ENCODE data around the gene ZNFX1. TPM values are rescaled to one million over a fixed set of nuclear protein-coding genes. Genes with fewer than 3 reads are reported as not detected.

Gene ZNFX1
- total and polyA plus RNA-seq, 2 experiments from 2014 or later, result 10.0 to 13.9 TPM

DNA sequence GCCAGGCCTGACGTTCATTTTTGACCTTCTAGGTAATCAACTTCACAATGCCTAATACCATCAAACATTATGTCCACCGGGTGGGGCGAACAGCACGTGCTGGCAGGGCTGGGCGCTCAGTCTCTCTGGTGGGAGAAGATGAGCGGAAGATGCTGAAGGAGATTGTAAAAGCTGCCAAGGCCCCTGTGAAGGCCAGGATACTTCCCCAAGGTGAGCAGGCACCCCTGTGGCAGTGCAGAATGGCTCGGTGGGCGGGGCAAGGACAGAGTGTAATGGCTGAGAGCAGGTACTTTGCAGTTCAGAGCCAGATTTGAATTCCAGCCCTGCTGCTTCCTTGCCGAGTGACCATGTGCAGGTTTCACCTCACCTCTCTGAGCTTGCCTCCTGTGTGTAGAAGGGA lies 41.6 kb downstream of the ZNFX1 start:
- DNase-seq (ENCODE audit: low spot score), result no peak
- H3K27me3 ChIP-seq, result no peaks in the 10 kb centered on the region
- no peak overlapping the region for H2AFZ ChIP-seq
- TF ChIP-seq EZH2phosphoT487 (IDR thresholded peaks at IDR 0.05; ENCODE audit: low read depth, severe bottlenecking, unreplicated experiment), result no peak
- TF ChIP-seq, protein P1, sequence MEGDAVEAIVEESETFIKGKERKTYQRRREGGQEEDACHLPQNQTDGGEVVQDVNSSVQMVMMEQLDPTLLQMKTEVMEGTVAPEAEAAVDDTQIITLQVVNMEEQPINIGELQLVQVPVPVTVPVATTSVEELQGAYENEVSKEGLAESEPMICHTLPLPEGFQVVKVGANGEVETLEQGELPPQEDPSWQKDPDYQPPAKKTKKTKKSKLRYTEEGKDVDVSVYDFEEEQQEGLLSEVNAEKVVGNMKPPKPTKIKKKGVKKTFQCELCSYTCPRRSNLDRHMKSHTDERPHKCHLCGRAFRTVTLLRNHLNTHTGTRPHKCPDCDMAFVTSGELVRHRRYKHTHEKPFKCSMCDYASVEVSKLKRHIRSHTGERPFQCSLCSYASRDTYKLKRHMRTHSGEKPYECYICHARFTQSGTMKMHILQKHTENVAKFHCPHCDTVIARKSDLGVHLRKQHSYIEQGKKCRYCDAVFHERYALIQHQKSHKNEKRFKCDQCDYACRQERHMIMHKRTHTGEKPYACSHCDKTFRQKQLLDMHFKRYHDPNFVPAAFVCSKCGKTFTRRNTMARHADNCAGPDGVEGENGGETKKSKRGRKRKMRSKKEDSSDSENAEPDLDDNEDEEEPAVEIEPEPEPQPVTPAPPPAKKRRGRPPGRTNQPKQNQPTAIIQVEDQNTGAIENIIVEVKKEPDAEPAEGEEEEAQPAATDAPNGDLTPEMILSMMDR (IDR thresholded peaks at IDR 0.05; ENCODE audit: poor library complexity), result no peak
- TF ChIP-seq EZH2 (IDR thresholded peaks at IDR 0.05; ENCODE audit: borderline replicate concordance), result no peak
- no peak overlapping the region for H3K4me3 ChIP-seq
- no peaks in the 10 kb centered on the region for H3K79me2 ChIP-seq
- 97% methylated on average over 9 of the region's 9 CpGs for WGBS (ENCODE audit: low lambda C conversion rate, missing lambda C conversion rate)
- no peak overlapping the region for H3K4me2 ChIP-seq
- H3K27ac ChIP-seq, result no peak overlapping the region
- no peaks in the 10 kb centered on the region for H4K20me1 ChIP-seq (ENCODE audit: insufficient read depth, poor library complexity, severe bottlenecking)
- H3K9me2 ChIP-seq (replicated peaks; ENCODE audit: insufficient read depth), result no peaks in the 10 kb centered on the region
- no peaks in the 10 kb centered on the region for H3K4me1 ChIP-seq (ENCODE audit: insufficient read depth)
- H3K9me3 ChIP-seq (ENCODE audit: low read depth), result no peaks in the 10 kb centered on the region
- no peaks in the 10 kb centered on the region for H3K36me3 ChIP-seq (replicated peaks; ENCODE audit: insufficient read depth, low read depth)

DNA sequence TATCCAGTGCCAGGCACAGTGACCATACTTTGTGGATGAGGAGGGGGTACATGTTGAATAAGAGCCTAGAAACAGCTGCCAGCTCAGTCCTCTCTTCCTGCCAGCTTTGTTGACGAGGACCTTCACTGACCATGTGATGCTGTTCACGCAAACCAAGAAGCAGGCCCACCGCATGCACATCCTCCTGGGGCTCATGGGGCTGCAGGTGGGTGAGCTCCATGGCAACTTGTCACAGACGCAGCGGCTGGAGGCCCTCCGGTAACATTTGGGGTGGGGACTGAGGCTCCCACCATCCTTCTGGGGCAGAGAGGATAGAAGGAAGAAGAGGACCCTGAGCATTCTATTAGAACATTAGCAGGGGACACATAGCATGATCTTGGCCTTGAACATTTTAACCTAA lies 43.0 kb downstream of the ZNFX1 start:
- H3K9me3 ChIP-seq (ENCODE audit: low read depth), result no peaks in the 10 kb centered on the region
- no peak for DNase-seq (ENCODE audit: low spot score)
- H3K27ac ChIP-seq, result no peak overlapping the region
- no peaks in the 10 kb centered on the region for H3K27me3 ChIP-seq
- H2AFZ ChIP-seq, result no peak overlapping the region
- H3K4me1 ChIP-seq (ENCODE audit: insufficient read depth), result no peaks in the 10 kb centered on the region
- H4K20me1 ChIP-seq (ENCODE audit: insufficient read depth, poor library complexity, severe bottlenecking), result no peaks in the 10 kb centered on the region
- H3K9me2 ChIP-seq (replicated peaks; ENCODE audit: insufficient read depth), result no peaks in the 10 kb centered on the region
- no peaks in the 10 kb centered on the region for H3K36me3 ChIP-seq (replicated peaks; ENCODE audit: insufficient read depth, low read depth)
- H3K4me2 ChIP-seq, result no peak overlapping the region
- no peaks in the 10 kb centered on the region for H3K79me2 ChIP-seq
- TF ChIP-seq, protein P1 (IDR thresholded peaks at IDR 0.05; ENCODE audit: poor library complexity), result no peak
- TF ChIP-seq EZH2 (IDR thresholded peaks at IDR 0.05; ENCODE audit: borderline replicate concordance) (no peak), EZH2phosphoT487 (IDR thresholded peaks at IDR 0.05; ENCODE audit: low read depth, severe bottlenecking, unreplicated experiment) (no peak)
- 98% methylated on average over 6 of the region's 6 CpGs for WGBS (ENCODE audit: low lambda C conversion rate, missing lambda C conversion rate)
- no peak overlapping the region for H3K4me3 ChIP-seq

DNA sequence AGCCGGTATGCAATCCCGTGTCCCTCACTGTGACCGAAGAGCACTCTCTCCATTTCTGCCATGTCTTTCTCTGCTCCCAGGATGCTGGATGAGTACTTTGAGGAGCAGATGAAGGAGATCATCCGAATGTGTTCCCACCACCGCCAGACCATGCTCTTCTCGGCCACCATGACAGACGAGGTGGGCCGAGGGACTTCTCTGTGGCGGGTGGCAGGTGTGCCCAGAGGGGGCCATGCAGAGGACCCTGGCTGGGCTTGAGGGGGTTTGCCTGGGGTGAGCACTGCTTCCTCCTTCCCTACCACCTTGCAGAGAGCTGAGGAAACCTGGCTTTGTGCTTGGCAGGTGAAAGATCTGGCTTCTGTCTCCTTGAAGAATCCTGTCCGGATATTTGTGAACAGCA lies 44.6 kb downstream of the ZNFX1 start:
- Histone ChIP-seq H3K4me2 (no peak overlapping the region), H4K20me1 (ENCODE audit: insufficient read depth, poor library complexity, severe bottlenecking) (no peaks in the 10 kb centered on the region), H3K4me1 (ENCODE audit: insufficient read depth) (no peaks in the 10 kb centered on the region), H3K36me3 (replicated peaks; ENCODE audit: insufficient read depth, low read depth) (no peaks in the 10 kb centered on the region), H3K9me2 (replicated peaks; ENCODE audit: insufficient read depth) (no peaks in the 10 kb centered on the region), H3K79me2 (no peaks in the 10 kb centered on the region), H3K4me3 (no peak overlapping the region), H3K27me3 (no peaks in the 10 kb centered on the region), H2AFZ (no peak overlapping the region), H3K9me3 (ENCODE audit: low read depth) (no peaks in the 10 kb centered on the region), H3K27ac (no peak overlapping the region)
- TF ChIP-seq EZH2phosphoT487 (IDR thresholded peaks at IDR 0.05; ENCODE audit: low read depth, severe bottlenecking, unreplicated experiment) (no peak), EZH2 (IDR thresholded peaks at IDR 0.05; ENCODE audit: borderline replicate concordance) (no peak)
- TF ChIP-seq, protein P1 (IDR thresholded peaks at IDR 0.05; ENCODE audit: poor library complexity), result no peak
- DNase-seq (ENCODE audit: low spot score), result no peak
- 96% methylated on average over 10 of the region's 10 CpGs for WGBS (ENCODE audit: low lambda C conversion rate, missing lambda C conversion rate)

DNA sequence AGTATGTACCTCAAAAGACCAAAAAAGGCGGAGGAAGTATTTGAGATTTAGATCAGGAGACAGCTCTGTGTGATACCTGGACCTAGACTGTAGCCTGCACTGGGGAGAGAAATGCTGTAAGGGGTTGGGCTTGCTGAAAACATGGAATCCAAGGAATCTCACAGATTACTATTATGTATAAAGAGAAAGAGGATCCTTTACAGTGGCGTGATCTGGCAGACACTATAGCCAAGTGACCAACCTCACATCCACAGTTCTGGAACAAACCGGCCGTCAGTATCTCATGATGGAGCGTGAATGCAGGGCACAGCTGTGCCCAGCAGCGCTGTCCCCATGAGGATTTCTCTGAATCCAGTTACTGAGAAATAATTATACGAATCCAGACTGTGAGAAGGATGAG lies 46.4 kb downstream of the ZNFX1 start:
- 80% methylated on average over 7 of the region's 7 CpGs for WGBS (ENCODE audit: low lambda C conversion rate, missing lambda C conversion rate)

More for the DNA sequence above, 46.4 kb downstream of the ZNFX1 start:
- Histone ChIP-seq H3K9me2 (replicated peaks; ENCODE audit: insufficient read depth) (no peaks in the 10 kb centered on the region), H3K27ac (no peak overlapping the region), H3K4me1 (ENCODE audit: insufficient read depth) (no peaks in the 10 kb centered on the region), H3K4me2 (no peak overlapping the region), H3K4me3 (no peak overlapping the region), H2AFZ (no peak overlapping the region), H3K36me3 (replicated peaks; ENCODE audit: insufficient read depth, low read depth) (no peaks in the 10 kb centered on the region), H3K27me3 (no peaks in the 10 kb centered on the region), H3K9me3 (ENCODE audit: low read depth) (no peaks in the 10 kb centered on the region), H4K20me1 (ENCODE audit: insufficient read depth, poor library complexity, severe bottlenecking) (no peaks in the 10 kb centered on the region), H3K79me2 (no peaks in the 10 kb centered on the region)
- TF ChIP-seq EZH2 (IDR thresholded peaks at IDR 0.05; ENCODE audit: borderline replicate concordance), result no peak
- TF ChIP-seq, protein P1 (IDR thresholded peaks at IDR 0.05; ENCODE audit: poor library complexity), result no peak
- TF ChIP-seq EZH2phosphoT487 (IDR thresholded peaks at IDR 0.05; ENCODE audit: low read depth, severe bottlenecking, unreplicated experiment), result no peak
- no peak for DNase-seq (ENCODE audit: low spot score)
